Vagina (tissue), 2 donors: ENCODE data around the gene CREB5. TPM values are rescaled to one million over a fixed set of nuclear protein-coding genes. Genes with fewer than 3 reads are reported as not detected.

Experiments used
- DNase-seq, 2 donors: peaks; one replicate each; pipeline ENCODE4 v3.0.0-alpha.2; 2017; ENCODE audit errors: extremely low spot score in 2 of 2
- H3K27ac ChIP-seq: fragments of 200-600 bp; sonication (generic); one replicate; pipeline ENCODE4 v1.5.1; 2019
- H3K27me3 ChIP-seq: fragments of 200-600 bp; sonication (generic); one replicate; pipeline ENCODE4 v1.5.1; 2019
- H3K36me3 ChIP-seq, 2 donors: fragments of 200-600 bp; sonication (generic); one replicate each; pipeline ENCODE4 v1.5.1; 2017 to 2019
- H3K4me1 ChIP-seq: fragments of 200-600 bp; sonication (generic); one replicate; pipeline ENCODE4 v1.5.1; 2019
- H3K4me3 ChIP-seq, 2 donors: fragments of 200-600 bp; sonication (generic); 1 replicate in 1 of 2; 2 replicates in 1 of 2; pipeline ENCODE4 v1.5.1; 2016 to 2019
- H3K9me3 ChIP-seq: fragments of 200-600 bp; sonication (generic); one replicate; pipeline ENCODE4 v1.5.1; 2019
- POLR2A ChIP-seq, 2 donors: fragments of 450-650 bp; IDR thresholded peaks; one replicate each; pipeline ENCODE4 v1.6.1; 2017; ENCODE audit warnings: antibody characterized with exemption in 2 of 2, mild to moderate bottlenecking in 2 of 2, moderate library complexity in 2 of 2
- POLR2AphosphoS5 ChIP-seq, 2 donors: sonication (generic); formaldehyde crosslinking; IDR thresholded peaks; one replicate each; pipeline ENCODE4 v1.9.0; 2017; ENCODE audit warnings: antibody characterized with exemption in 2 of 2, mild to moderate bottlenecking in 2 of 2, low read depth in 1 of 2; ENCODE audit not compliant: insufficient read depth in 1 of 2
- intact Hi-C: fragments of 100-400 bp; cut with DNase I; formaldehyde crosslinking; loops from one replicate; pipeline ENCODE4 v1.15.1; 2023
- total RNA-seq: library from RNA; depleted of rRNA; stranded (reverse); fragments of >200 nt; gene quantifications from one replicate; pipeline ENCODE4 v1.2.3, GENCODE V29; 2016
- TF ChIP-seq, protein P1 (sequence below), 3 experiments: fragments of 450-650 bp in 2 of 3; fragments of 200-600 bp in 1 of 3; sonication (generic) in 1 of 3; IDR thresholded peaks; one replicate each; pipeline ENCODE4 v1.5.1; 2017 to 2019; ENCODE audit warnings: antibody characterized with exemption in 3 of 3, mild to moderate bottlenecking in 2 of 3, moderate library complexity in 2 of 3

CREB5 gene
- total RNA-seq, 1 donor from 2014 or later = 23.1 TPM

DNA sequence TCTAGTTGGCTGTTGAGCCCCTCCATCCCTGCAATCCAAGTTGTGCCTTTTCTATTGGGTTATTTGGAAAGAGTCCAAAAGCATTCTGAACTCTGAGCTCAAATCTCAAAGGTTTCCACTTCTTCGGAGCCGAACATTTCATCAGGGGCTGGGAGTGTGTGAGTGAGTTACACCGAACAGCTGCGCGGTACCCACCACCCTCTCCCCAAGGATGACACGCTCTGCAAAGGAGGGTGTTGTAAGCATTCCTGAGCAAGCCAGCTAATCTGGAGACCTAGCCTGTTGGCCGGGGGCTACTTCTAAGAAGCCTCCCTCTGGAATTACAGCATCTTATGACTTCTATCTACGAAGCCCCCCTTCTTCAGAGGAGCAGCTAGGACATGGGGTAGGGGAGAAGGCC is 270.5 kb downstream of the CREB5 start:
- Histone ChIP-seq H3K9me3 (no peaks in the 10 kb centered on the region), H3K4me3 (no peak overlapping the region), H3K4me1 (peaks cover 25% of the 10 kb centered on the region), H3K27ac (no peak overlapping the region), H3K36me3 (no peaks in the 10 kb centered on the region), H3K27me3 (no peaks in the 10 kb centered on the region)
- intact Hi-C loops = no loop called here
- TF ChIP-seq, protein P1, sequence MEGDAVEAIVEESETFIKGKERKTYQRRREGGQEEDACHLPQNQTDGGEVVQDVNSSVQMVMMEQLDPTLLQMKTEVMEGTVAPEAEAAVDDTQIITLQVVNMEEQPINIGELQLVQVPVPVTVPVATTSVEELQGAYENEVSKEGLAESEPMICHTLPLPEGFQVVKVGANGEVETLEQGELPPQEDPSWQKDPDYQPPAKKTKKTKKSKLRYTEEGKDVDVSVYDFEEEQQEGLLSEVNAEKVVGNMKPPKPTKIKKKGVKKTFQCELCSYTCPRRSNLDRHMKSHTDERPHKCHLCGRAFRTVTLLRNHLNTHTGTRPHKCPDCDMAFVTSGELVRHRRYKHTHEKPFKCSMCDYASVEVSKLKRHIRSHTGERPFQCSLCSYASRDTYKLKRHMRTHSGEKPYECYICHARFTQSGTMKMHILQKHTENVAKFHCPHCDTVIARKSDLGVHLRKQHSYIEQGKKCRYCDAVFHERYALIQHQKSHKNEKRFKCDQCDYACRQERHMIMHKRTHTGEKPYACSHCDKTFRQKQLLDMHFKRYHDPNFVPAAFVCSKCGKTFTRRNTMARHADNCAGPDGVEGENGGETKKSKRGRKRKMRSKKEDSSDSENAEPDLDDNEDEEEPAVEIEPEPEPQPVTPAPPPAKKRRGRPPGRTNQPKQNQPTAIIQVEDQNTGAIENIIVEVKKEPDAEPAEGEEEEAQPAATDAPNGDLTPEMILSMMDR (IDR thresholded peaks at IDR 0.05) = no peak
- no peak for TF ChIP-seq POLR2AphosphoS5 (IDR thresholded peaks at IDR 0.05; ENCODE audit: insufficient read depth in 1 of 2, low read depth in 1 of 2)
- peak in 1 of 2 donors; percentile 76 for DNase-seq

GRCh38 chr7:28684650-28685241 is 272.4 kb downstream of the CREB5 start:
- Histone ChIP-seq H3K36me3 (no peaks in the 10 kb centered on the region), H3K27ac (peak overlapping the region; percentile 70), H3K27me3 (no peaks in the 10 kb centered on the region), H3K4me1 (peaks cover 34% of the 10 kb centered on the region), H3K4me3 (no peak overlapping the region), H3K9me3 (no peaks in the 10 kb centered on the region)
- peak in 1 of 2 donors; percentile 82 for DNase-seq
- TF ChIP-seq POLR2A (IDR thresholded peaks at IDR 0.05) (no peak), POLR2AphosphoS5 (IDR thresholded peaks at IDR 0.05; ENCODE audit: insufficient read depth in 1 of 2, low read depth in 1 of 2) (no peak)
- TF ChIP-seq, protein P1 (IDR thresholded peaks at IDR 0.05) = no peak
- intact Hi-C loops = no loop called here

DNA sequence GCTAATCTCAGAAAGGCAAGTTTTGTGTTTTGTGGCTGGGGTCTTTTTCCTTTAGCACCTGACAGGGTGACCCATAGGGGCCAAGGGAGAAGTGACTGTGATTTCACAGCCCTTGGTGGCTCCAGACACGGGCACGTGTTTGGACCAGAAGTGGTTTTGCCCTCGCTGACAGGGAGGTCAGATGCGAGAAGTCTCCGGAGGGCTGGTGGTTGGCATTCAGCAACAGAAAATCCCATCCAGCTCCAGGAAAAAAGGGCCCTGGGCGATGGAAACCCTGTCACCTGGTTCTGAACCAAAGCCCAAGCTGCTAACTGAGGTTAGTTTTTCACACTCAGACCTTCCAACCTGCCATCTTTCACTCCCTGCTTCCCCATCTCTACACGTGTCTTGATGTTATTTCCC is 272.9 kb downstream of the CREB5 start:
- H3K4me1 ChIP-seq = peaks cover 34% of the 10 kb centered on the region
- H3K36me3 ChIP-seq = no peaks in the 10 kb centered on the region
- H3K27ac ChIP-seq = peak overlapping the region; percentile 70
- H3K9me3 ChIP-seq = no peaks in the 10 kb centered on the region
- no peaks in the 10 kb centered on the region for H3K27me3 ChIP-seq
- intact Hi-C loops = no loop called here
- peak overlapping the region in 1 of 2 donors; percentile 42 for H3K4me3 ChIP-seq
- TF ChIP-seq, protein P1 (IDR thresholded peaks at IDR 0.05) = no peak
- TF ChIP-seq POLR2AphosphoS5 (IDR thresholded peaks at IDR 0.05; ENCODE audit: insufficient read depth in 1 of 2, low read depth in 1 of 2) = no peak
- peak in 1 of 2 donors; percentile 87 for DNase-seq

GRCh38 chr7:28685644-28686417 is 273.5 kb downstream of the CREB5 start:
- Histone ChIP-seq H3K36me3 (no peaks in the 10 kb centered on the region), H3K4me3 (peak overlapping the region; percentile 41 to 42), H3K4me1 (peaks cover 34% of the 10 kb centered on the region), H3K27ac (peak overlapping the region; percentile 70), H3K27me3 (no peaks in the 10 kb centered on the region), H3K9me3 (no peaks in the 10 kb centered on the region)
- TF ChIP-seq, protein P1 (IDR thresholded peaks at IDR 0.05) = no peak
- TF ChIP-seq POLR2AphosphoS5 (IDR thresholded peaks at IDR 0.05; ENCODE audit: insufficient read depth in 1 of 2, low read depth in 1 of 2) (peak; percentile 72 to 89), POLR2A (IDR thresholded peaks at IDR 0.05) (peak in 1 of 2 donors; percentile 68)
- intact Hi-C loops = no loop called here
- peak in 1 of 2 donors; percentile 98 for DNase-seq

DNA sequence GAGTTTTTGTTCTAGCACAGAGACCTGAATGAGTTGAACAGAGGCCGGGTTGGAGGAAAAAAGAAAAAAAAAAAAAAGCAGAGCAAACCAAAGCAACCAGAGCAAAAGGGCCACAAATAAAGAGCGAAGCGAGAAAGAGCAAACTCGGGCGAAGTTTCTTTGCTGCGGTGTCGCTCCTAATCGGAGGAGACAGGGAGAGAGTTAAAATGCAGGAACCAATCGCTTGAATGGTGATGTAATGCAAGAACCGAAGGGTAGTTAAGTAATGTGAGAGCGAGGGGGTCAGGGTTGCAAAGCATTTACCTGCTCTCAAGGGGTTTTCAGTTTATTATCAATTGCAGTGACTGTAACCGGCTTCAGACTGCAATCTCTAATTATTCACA is 274.1 kb downstream of the CREB5 start:
- TF ChIP-seq POLR2A (IDR thresholded peaks at IDR 0.05) (no peak), POLR2AphosphoS5 (IDR thresholded peaks at IDR 0.05; ENCODE audit: insufficient read depth in 1 of 2, low read depth in 1 of 2) (no peak)
- TF ChIP-seq, protein P1 (IDR thresholded peaks at IDR 0.05) = no peak
- Histone ChIP-seq H3K4me3 (peak overlapping the region; percentile 41 to 42), H3K27me3 (no peaks in the 10 kb centered on the region), H3K9me3 (no peaks in the 10 kb centered on the region), H3K27ac (peak overlapping the region; percentile 70), H3K36me3 (no peaks in the 10 kb centered on the region), H3K4me1 (peaks cover 34% of the 10 kb centered on the region)
- DNase-seq = peak in 1 of 2 donors; percentile 88
- intact Hi-C loops = no loop called here
